Left ventricle myocardium inferior (tissue), 1 donor: Measurements from ENCODE around the gene PLXNC1. TPM values are rescaled to one million over a fixed set of nuclear protein-coding genes. Genes with fewer than 3 reads are reported as not detected.

Experiments used
- DNase-seq: peaks from one replicate; pipeline ENCODE4 v3.0.0-alpha.2; 2020
- H3K27ac ChIP-seq: fragments of 200-600 bp; replicated peaks from 2 replicates; pipeline ENCODE4 v1.8.0; 2021
- H3K27me3 ChIP-seq: fragments of 200-600 bp; 2 replicates; pipeline ENCODE4 v1.8.0; 2021; ENCODE audit warnings: low read depth
- H3K36me3 ChIP-seq: fragments of 200-600 bp; 2 replicates; pipeline ENCODE4 v1.8.0; 2021
- H3K4me1 ChIP-seq: fragments of 200-600 bp; 2 replicates; pipeline ENCODE4 v1.8.0; 2021
- H3K4me3 ChIP-seq: fragments of 200-600 bp; 2 replicates; pipeline ENCODE4 v1.8.0; 2021; ENCODE audit warnings: mild to moderate bottlenecking, moderate library complexity
- H3K9me3 ChIP-seq: fragments of 200-600 bp; replicated peaks from 2 replicates; pipeline ENCODE4 v1.8.0; 2021
- CTCF ChIP-seq: fragments of 200-600 bp; IDR thresholded peaks from 2 replicates; pipeline ENCODE4 v1.8.0; 2021; ENCODE audit warnings: antibody characterized with exemption, mild to moderate bottlenecking, borderline replicate concordance
- intact Hi-C: fragments of 100-400 bp; cut with micrococcal nuclease; formaldehyde crosslinking; loops from one replicate; pipeline ENCODE4 v1.11.0; 2022
- total RNA-seq: library from RNA; stranded (reverse); fragmentation: NEBNext Ultra II Directional; extraction: Animal tissue kit (Norgen Biotek cat#: 25700); gene quantifications from one replicate; pipeline ENCODE4 v1.2.1, GENCODE V29; 2021
- donor health status: DM: no; HTN: yes; CAD: no; lungs with severe emphysema.

Gene PLXNC1
- total RNA-seq, 1 donor from 2014 or later, result 2.5 TPM

DNA sequence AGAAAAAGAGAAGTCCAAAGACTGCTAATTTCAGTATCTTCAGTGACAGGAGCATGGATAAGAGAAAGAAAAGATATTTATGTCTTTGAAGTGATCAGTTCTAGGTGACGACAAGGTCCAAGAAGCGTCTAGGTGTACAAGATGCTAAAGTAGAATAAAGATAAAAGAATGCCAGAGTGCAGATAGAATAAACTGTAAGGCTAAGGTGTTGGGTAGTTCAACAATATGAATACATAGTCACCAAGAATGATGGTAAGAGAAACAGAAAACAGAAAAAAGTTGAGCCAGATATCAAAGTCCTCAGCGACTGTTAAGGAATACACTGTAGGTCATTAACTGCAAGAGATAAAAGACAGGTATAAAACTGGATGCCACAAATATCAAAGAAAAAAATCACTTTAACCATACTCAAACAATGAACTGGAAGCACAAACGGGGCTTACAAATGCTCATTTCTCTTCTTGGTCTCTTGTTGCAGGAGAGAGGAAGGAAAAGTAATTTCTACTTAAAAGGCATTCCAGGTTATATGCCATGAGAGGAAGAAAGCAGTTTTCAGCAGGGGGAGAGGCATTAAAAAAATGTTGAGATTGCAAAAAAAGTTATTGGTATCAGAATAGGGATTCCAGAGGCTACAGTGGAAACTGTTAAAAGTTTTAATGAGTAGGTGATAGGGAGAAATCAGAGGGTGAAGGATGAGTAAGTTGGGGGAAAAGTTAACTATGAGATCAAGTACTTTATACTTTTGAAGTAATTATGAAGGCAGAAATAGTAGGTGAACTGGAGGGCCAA lies 189.8 kb downstream of the PLXNC1 start:
- Histone ChIP-seq H3K36me3 (no peaks in the 10 kb centered on the region), H3K27ac (no peak overlapping the region), H3K27me3 (no peaks in the 10 kb centered on the region), H3K4me1 (peaks cover 20% of the 10 kb centered on the region), H3K9me3 (no peaks in the 10 kb centered on the region), H3K4me3 (no peak overlapping the region)
- DNase-seq, result no peak
- intact Hi-C loops, result no loop called here
- TF ChIP-seq CTCF, result no peak

DNA sequence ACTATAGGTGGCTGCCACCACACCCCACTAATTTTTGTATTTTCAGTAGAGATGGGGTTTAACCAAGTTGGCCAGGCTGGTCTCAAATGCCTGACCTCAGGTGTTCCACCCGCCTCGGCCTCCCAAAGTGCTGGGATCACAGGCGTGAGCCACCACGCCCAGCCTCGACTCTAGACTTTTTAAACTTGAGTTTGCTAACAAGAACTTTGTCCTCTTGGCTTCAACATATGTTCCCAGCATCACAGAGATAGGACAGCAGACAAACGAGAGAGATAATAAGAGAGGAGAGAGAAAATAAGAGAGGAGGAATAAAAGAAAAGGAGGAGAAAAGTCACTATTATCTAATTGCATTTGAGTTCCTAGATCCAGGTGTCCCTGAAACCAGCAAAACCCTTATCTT lies 192.2 kb downstream of the PLXNC1 start:
- H3K9me3 ChIP-seq, result no peaks in the 10 kb centered on the region
- peaks cover 13% of the 10 kb centered on the region for H3K4me1 ChIP-seq
- no peak overlapping the region for H3K27ac ChIP-seq
- intact Hi-C loops, result no loop called here
- no peak overlapping the region for H3K4me3 ChIP-seq
- H3K36me3 ChIP-seq, result peaks cover 9% of the 10 kb centered on the region
- no peak for DNase-seq
- H3K27me3 ChIP-seq, result no peaks in the 10 kb centered on the region
- no peak for TF ChIP-seq CTCF

- peaks cover 71% of the 10 kb centered on the region for H3K9me3 ChIP-seq
These were observed 204.8 kb downstream of the PLXNC1 start for GRCh38 chr12:94353130-94353529.

More at GRCh38 chr12:94353130-94353529, 204.8 kb downstream of the PLXNC1 start:
- no peak overlapping the region for H3K27ac ChIP-seq
- no peaks in the 10 kb centered on the region for H3K27me3 ChIP-seq
- no peak overlapping the region for H3K4me3 ChIP-seq
- DNase-seq, result no peak
- no peaks in the 10 kb centered on the region for H3K4me1 ChIP-seq
- intact Hi-C loops, result no loop called here
- no peak for TF ChIP-seq CTCF
- H3K36me3 ChIP-seq, result peaks cover 57% of the 10 kb centered on the region
